B cell (primary cell): ENCODE measurements around the gene NOS2. TPM values are rescaled to one million over a fixed set of nuclear protein-coding genes. Genes with fewer than 3 reads are reported as not detected.

Experiments
- ATAC-seq: fragments of 200-7000 bp; cut with Tn5 transposase; one replicate; pipeline ENCODE4 v1.10.0; 2021; ENCODE audit warnings: low read depth, mild to moderate bottlenecking, moderate number of reproducible peaks, moderate library complexity
- CTCF ChIA-PET: fragments of 350-600 bp; sonication (Branson Sonifier 250); formaldehyde crosslinking; loops from one replicate; lab custom pipeline; 2021; ENCODE audit warnings: antibody characterized with exemption, inconsistent platforms; lab: Charles Lee
- POLR2A ChIA-PET: fragments of 350-600 bp; sonication (Branson Sonifier 250); formaldehyde crosslinking; loops from one replicate; lab custom pipeline; 2021; ENCODE audit warnings: antibody characterized with exemption; lab: Charles Lee
- DNase-seq: peaks from one replicate; pipeline ENCODE4 v3.0.0; 2013
- H2AFZ ChIP-seq: 2 replicates; pipeline ENCODE4 v1.6.1; 2012; ENCODE audit warnings: mild to moderate bottlenecking, low read depth, low read length; ENCODE audit not compliant: insufficient read depth, poor library complexity, severe bottlenecking
- H3K27ac ChIP-seq, 2 donors: 1 replicate in 1 of 2; 2 replicates in 1 of 2; pipeline ENCODE4 v1.5.1; 2012 to 2013; ENCODE audit warnings: low read length in 2 of 2, mild to moderate bottlenecking in 2 of 2, moderate library complexity in 1 of 2
- H3K27me3 ChIP-seq, 4 experiments: fragments of 200-600 bp in 1 of 4; sonication (generic) in 1 of 4; replicated peaks in 1 of 4; 1 replicate in 2 of 4; 2 replicates in 2 of 4; pipeline versions ENCODE4 v1.6.1 to v1.7.0; 2013 to 2016; ENCODE audit warnings: low read length in 3 of 4, mild to moderate bottlenecking in 2 of 4, mixed read lengths in 1 of 4, moderate library complexity in 1 of 4; ENCODE audit not compliant: insufficient read depth in 4 of 4, control insufficient read depth in 3 of 4; ENCODE audit errors: control extremely low read depth in 1 of 4
- H3K36me3 ChIP-seq, 2 experiments: replicated peaks in 1 of 2; 1 replicate in 1 of 2; 2 replicates in 1 of 2; pipeline versions ENCODE4 v1.6.1 to v1.7.1; 2013; ENCODE audit warnings: low read length in 1 of 2; ENCODE audit not compliant: insufficient read depth in 2 of 2, control insufficient read depth in 1 of 2; ENCODE audit errors: control extremely low read depth in 1 of 2, extremely low read depth in 1 of 2
- H3K4me1 ChIP-seq, 2 donors: fragments of 200-600 bp in 1 of 2; sonication (generic) in 1 of 2; 1 replicate in 1 of 2; 2 replicates in 1 of 2; pipeline versions ENCODE4 v1.5.1 to v1.6.1; 2013 to 2017; ENCODE audit warnings: low read length in 2 of 2; ENCODE audit not compliant: control insufficient read depth in 2 of 2, insufficient read depth in 2 of 2
- H3K4me2 ChIP-seq: replicated peaks from 2 replicates; pipeline ENCODE3; 2012; ENCODE audit warnings: mild to moderate bottlenecking, low read depth, low read length; ENCODE audit not compliant: poor library complexity, severe bottlenecking
- H3K4me3 ChIP-seq, 5 experiments: fragments of 200-600 bp in 1 of 5; sonication (generic) in 1 of 5; 1 replicate in 3 of 5; 2 replicates in 2 of 5; pipeline versions ENCODE4 v1.5.1 to v1.7.0; 2011 to 2016; ENCODE audit warnings: low read length in 4 of 5, mild to moderate bottlenecking in 4 of 5, low read depth in 2 of 5, control low read depth in 1 of 5, moderate library complexity in 1 of 5; ENCODE audit not compliant: insufficient read depth in 1 of 5; ENCODE audit errors: control extremely low read depth in 1 of 5, extremely low read depth in 1 of 5
- H3K79me2 ChIP-seq: fragments of 200-600 bp; sonication (generic); one replicate; pipeline ENCODE4 v1.6.0; 2016; ENCODE audit warnings: low read length; ENCODE audit not compliant: control insufficient read depth, insufficient read depth
- H3K9ac ChIP-seq: fragments of 200-600 bp; sonication (generic); 2 replicates; pipeline ENCODE4 v1.6.1; 2017; ENCODE audit warnings: mild to moderate bottlenecking, low read length, moderate library complexity
- H3K9me3 ChIP-seq, 3 donors: one replicate each; pipeline versions ENCODE4 v1.6.1 to v1.7.1; 2013; ENCODE audit warnings: low read length in 2 of 3; ENCODE audit not compliant: control insufficient read depth in 2 of 3, insufficient read depth in 1 of 3; ENCODE audit errors: control extremely low read depth in 1 of 3
- H4K20me1 ChIP-seq: 2 replicates; pipeline ENCODE4 v1.6.0; 2012; ENCODE audit warnings: mild to moderate bottlenecking, low read length; ENCODE audit not compliant: insufficient read depth, control insufficient read depth, poor library complexity, severe bottlenecking
- H3K27ac Mint-ChIP-seq: one replicate; pipeline ENCODE4 v1.8.0; 2021; ENCODE audit warnings: mixed read lengths
- H3K27me3 Mint-ChIP-seq: one replicate; pipeline ENCODE4 v1.8.0; 2021; ENCODE audit warnings: mixed read lengths
- H3K4me1 Mint-ChIP-seq: one replicate; pipeline ENCODE4 v1.8.0; 2021; ENCODE audit warnings: mixed read lengths
- H3K4me3 Mint-ChIP-seq: one replicate; pipeline ENCODE4 v1.8.0; 2021; ENCODE audit warnings: mixed read lengths
- H3K9me3 Mint-ChIP-seq: one replicate; pipeline ENCODE4 v1.8.0; 2022; ENCODE audit warnings: mixed read lengths; ENCODE audit not compliant: insufficient read depth
- EZH2 ChIP-seq: IDR thresholded peaks from 2 replicates; pipeline ENCODE4 v1.6.1; 2012; ENCODE audit warnings: borderline replicate concordance, low read depth, mild to moderate bottlenecking, moderate library complexity, low read length; ENCODE audit not compliant: insufficient read depth, poor library complexity, severe bottlenecking
- WGBS: methylation state at CpG from one replicate; pipeline ENCODE4 v1.1.5; 2013; ENCODE audit warnings: missing lambda C conversion rate; ENCODE audit not compliant: insufficient coverage; 5-methylcytosine and 5-hydroxymethylcytosine counted together
- intact Hi-C: fragments of 100-400 bp; cut with micrococcal nuclease; formaldehyde crosslinking; loops from one replicate; pipeline ENCODE4 v1.10.0; 2022
- polyA plus RNA-seq: library from polyadenylated mRNA; depleted of rRNA; stranded (reverse); fragments of >200 nt; gene quantifications from 2 replicates; pipeline ENCODE4 v1.2.3, GENCODE V29; 2012
- total RNA-seq, 2 donors: library from RNA; stranded (reverse); fragments of 120-200 nt in 1 of 2; gene quantifications; 1 replicate in 1 of 2; 2 replicates in 1 of 2; pipeline versions ENCODE4 v1.2.3 to v1.2.4, GENCODE V29; 2013 to 2022
- TF ChIP-seq, protein P1 (sequence below): fragments of 200-600 bp; IDR thresholded peaks from one replicate; pipeline ENCODE4 v1.8.0; 2022; ENCODE audit warnings: antibody characterized with exemption, mild to moderate bottlenecking

The NOS2 gene
- total and polyA plus RNA-seq, 2 donors (not counting 1 experiment from before 2014, with no cell fraction given), result 0.12 TPM

DNA sequence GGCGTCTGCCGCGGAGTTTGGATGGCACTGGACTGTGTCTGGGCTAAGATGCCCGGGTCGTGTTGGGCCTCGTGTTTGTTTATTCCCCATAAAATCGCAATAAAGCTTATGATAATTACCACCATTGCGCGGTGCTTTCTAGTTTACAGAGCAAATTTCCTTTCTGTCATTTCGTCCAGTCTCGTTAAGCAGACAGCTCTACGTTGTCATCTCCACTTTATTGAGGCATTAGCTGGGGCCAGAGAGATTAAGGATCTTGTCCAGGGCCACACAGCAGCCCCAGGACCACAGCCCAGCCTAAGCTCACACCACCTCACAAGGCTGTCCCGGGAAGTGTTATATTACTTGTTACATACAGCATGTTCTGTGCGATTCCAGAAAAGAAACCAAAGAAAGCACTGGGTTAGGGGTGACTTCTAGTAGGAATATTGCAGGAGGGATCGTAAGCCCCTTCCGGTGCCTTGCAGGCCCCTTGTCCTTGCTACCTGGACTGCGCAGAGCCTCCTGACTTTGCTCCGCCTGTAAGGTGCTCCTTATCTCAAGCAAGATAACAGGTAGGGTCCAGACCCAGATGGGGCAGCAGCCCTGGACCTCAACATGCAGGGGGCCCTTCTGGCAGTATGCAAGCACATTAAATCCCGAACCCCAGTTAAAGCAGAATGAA lies 6.3 kb downstream of the NOS2 start:
- Histone ChIP-seq H3K27ac (no peak overlapping the region), H3K4me2 (peak overlapping the region; percentile 65), H3K4me3 (peak overlapping the region in 2 of 5 experiments; percentile 27 to 29), H3K27me3 (peaks cover 0 to 46% (median 17%) of the 10 kb centered on the region in 4 experiments), H3K9ac (peak overlapping the region; percentile 23), H3K36me3 (no peaks in the 10 kb centered on the region), H3K79me2 (no peaks in the 10 kb centered on the region), H4K20me1 (no peaks in the 10 kb centered on the region), H2AFZ (peak overlapping the region; percentile 44), H3K9me3 (no peaks in the 10 kb centered on the region), H3K4me1 (peaks cover 6 to 7% of the 10 kb centered on the region in 2 donors)
- Mint-ChIP-seq H3K4me1 (peaks cover 4% of the 10 kb centered on the region), H3K4me3 (peak overlapping the region; percentile 44), H3K27me3 (peaks cover 62% of the 10 kb centered on the region), H3K27ac (no peak overlapping the region), H3K9me3 (no peaks in the 10 kb centered on the region)
- WGBS, result 51% methylated on average over 13 of the region's 19 CpGs
- intact Hi-C loops, result no loop called here
- CTCF ChIA-PET, result interaction anchor here (0.6 to 1.1 kb wide), 3 partner anchors 12 to 52 kb away, joined by 3 read pairs; no protein-coding TSS in a partner anchor
- no peak for ATAC-seq
- DNase-seq, result no peak
- POLR2A ChIA-PET, result no interaction called here
- TF ChIP-seq, protein P1, sequence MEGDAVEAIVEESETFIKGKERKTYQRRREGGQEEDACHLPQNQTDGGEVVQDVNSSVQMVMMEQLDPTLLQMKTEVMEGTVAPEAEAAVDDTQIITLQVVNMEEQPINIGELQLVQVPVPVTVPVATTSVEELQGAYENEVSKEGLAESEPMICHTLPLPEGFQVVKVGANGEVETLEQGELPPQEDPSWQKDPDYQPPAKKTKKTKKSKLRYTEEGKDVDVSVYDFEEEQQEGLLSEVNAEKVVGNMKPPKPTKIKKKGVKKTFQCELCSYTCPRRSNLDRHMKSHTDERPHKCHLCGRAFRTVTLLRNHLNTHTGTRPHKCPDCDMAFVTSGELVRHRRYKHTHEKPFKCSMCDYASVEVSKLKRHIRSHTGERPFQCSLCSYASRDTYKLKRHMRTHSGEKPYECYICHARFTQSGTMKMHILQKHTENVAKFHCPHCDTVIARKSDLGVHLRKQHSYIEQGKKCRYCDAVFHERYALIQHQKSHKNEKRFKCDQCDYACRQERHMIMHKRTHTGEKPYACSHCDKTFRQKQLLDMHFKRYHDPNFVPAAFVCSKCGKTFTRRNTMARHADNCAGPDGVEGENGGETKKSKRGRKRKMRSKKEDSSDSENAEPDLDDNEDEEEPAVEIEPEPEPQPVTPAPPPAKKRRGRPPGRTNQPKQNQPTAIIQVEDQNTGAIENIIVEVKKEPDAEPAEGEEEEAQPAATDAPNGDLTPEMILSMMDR, result no peak
- TF ChIP-seq EZH2, result no peak

DNA sequence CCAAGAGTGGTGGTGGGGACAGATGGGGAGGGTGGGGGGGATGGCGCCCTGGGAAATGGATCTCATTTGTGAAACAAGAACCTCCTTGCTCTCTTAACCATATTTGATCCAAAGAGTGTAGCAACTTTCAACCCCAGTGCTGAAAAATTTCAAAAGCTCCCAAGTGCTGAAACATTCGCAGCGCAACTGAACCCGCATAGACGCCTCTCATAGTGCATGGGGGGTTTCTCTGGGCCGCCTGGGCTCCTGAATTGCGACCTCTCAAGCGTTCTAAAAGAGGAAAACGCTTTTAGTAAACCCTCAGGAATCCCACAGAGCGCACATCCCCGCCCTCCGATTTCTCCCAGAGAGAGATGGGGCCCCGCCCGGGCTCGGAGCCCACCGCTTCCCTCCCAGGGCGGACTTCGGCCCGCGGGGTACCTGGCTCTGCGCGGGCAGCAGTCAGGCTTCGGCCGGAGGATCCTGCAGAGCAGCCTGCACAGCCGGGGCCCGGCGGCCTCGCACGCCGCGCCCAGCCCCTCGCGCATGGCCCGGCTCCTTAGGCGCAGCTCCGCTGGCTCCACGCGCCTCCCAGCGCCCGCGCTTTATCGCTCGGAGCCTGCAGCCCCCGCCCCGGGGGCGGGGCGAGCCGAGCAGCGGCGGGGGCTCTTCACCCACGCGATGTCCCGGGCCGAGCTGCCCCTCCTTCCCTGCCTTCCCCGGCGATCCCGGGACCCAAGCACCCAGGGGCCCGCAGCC lies 7.0 kb downstream of the NOS2 start:
- Histone ChIP-seq H3K9ac (peak overlapping the region; percentile 23), H3K9me3 (no peaks in the 10 kb centered on the region), H2AFZ (peak overlapping the region; percentile 44), H3K27ac (no peak overlapping the region), H3K4me2 (peak overlapping the region; percentile 65), H4K20me1 (no peaks in the 10 kb centered on the region), H3K27me3 (peaks cover 0 to 46% (median 17%) of the 10 kb centered on the region in 4 experiments), H3K4me3 (peak overlapping the region in 3 of 5 experiments; percentile 27 to 36 (median 29)), H3K4me1 (peaks cover 6 to 7% of the 10 kb centered on the region in 2 donors), H3K79me2 (no peaks in the 10 kb centered on the region), H3K36me3 (no peaks in the 10 kb centered on the region)
- H3K4me3 Mint-ChIP-seq, result peak overlapping the region; percentile 44
- DNase-seq, result peak; percentile 19
- peaks cover 55% of the 10 kb centered on the region for H3K27me3 Mint-ChIP-seq
- ChIA-PET CTCF (interaction anchor here (0.6 to 1.1 kb wide), 3 partner anchors 13 to 51 kb away, joined by 3 read pairs; no protein-coding TSS in a partner anchor), POLR2A (no interaction called here)
- no peaks in the 10 kb centered on the region for H3K9me3 Mint-ChIP-seq
- no peak overlapping the region for H3K27ac Mint-ChIP-seq
- peaks cover 4% of the 10 kb centered on the region for H3K4me1 Mint-ChIP-seq
- peak; percentile 45 for ATAC-seq
- intact Hi-C loops, result no loop called here
- TF ChIP-seq, protein P1, result no peak
- TF ChIP-seq EZH2, result no peak
- 7% methylated on average over 57 of the region's 58 CpGs for WGBS
